HG03175 (cell line): ENCODE results near the gene CYB561D2.

Experiments used
- ATAC-seq: cut with Tn5 transposase; IDR thresholded peaks from one replicate; pipeline ENCODE4 v1.9.1; 2021; ENCODE audit warnings: mild to moderate bottlenecking, moderate library complexity; ENCODE audit not compliant: unreplicated experiment

The CYB561D2 gene

DNA sequence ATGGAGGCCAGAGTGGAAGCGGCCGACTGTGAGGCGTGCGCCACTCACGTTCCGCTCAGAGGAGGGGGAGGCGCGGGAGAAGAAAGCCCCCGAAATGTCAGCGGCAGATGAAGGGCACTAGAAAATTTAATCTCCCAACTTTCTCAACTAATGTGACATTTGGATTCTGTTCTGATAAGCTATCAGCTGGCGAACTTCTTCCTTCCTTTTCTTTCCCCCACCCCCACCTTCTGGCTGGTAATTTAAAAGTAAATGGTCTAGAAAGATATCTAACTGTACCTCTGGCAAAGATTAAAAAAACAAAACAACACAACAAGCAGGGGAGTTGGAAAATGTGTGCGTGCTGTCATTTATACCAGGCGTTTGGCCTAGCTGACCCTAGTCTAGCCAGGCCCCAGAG lies 35.1 kb downstream of the CYB561D2 start:
- no peak for ATAC-seq

DNA sequence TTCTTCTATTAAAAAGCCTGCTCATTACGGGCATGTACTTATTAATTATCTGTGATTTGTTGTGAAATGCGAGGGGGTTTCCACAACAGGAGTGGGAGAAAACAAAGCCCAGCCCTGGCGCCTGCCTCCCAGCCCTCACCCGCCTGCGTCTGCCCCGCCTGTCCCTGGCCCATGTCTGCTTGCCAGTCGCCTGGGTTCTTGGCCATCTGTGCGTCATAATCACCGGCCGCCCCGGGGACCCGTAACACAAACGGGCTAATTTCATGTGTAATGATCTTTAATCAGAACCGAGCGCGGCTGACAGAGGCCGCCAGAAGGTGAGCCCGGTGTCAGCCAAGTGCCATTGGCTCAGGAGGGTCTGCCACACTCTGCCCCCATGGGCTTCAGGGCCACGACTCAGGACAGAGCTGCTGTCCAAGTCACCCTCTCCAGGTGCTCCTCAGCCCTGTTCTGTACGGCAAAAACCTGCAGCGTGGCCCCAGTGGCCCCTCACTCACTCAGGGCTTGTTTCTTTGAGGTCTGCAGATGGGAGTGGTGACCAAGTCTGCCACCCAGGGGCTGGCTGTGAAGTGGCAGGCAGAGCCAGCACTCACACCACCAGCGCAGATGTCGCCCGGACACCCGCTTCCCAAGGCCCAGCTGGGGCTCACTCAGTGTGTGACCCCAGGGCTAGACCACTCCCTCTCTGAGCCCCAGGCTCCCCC lies 37.5 kb downstream of the CYB561D2 start:
- ATAC-seq: no peak

DNA sequence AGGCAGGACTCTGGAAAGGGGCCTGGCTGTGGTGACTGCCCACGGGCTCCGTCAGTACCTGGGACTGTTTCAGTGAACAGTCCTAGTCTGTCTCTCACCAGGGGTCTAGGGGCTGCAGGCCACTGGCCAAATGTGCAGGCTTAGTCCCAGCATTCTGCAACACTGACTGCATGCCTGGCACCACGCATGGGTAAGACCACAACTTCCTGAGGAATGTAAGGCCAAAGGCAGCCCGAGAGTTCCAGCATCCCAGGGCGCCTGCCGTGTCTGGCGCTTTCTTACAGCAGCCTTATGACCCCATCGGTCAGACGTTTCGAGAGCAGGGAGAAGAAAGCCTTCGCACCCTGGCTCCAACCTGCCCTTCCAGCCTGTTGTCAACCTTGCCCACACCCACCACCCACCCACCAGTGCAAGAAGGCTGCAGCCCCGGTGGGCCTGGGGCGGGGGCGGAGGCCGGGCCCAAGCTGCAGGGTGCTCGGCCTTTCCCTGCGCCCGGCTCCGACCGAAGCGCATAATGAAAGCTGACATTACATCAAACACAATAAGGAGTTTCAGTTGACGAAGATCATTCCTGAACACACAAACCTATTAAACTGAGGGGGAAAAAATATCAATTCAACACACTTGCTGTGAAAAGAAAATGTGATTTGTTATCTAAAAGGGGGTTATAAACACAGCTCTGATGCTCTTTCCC lies 38.2 kb downstream of the CYB561D2 start:
- no peak for ATAC-seq

GRCh38 chr3:50389414-50389767 lies 38.7 kb downstream of the CYB561D2 start:
- ATAC-seq: no peak

DNA sequence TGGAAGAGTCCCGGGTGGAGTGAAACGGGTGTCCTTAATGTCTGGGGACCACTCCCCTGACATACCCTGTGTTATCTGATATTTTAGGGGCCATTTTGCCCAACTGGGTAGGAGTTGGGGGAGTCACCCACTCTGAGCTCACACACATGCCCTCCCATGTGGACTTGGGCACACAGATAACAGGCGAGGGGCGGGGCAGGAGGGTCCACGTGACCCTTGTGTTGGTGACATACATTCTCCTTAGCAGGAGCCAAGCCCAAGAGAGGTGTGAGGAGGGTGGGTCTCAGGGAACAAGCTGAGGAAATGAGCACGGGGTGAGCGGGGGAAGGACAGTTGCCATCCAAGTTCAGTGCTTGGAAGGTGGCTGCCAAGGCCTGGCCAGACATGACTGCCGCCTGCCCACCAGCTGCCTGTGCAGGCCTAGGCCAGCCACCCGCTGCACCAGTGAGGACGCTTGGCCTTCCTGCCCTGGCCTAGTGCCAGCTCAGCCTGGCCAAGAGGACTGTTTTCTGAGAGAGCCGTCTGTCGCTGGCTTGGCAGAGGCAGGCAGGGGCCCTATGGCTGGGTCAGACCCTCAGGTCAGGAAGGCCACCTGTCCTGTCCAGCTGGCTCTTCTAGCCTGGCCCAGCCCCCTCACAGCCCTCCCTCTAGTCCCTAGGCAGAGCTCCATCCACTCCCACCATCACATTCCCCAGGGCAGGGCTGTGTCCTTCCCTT lies 40.0 kb downstream of the CYB561D2 start:
- no peak for ATAC-seq

DNA sequence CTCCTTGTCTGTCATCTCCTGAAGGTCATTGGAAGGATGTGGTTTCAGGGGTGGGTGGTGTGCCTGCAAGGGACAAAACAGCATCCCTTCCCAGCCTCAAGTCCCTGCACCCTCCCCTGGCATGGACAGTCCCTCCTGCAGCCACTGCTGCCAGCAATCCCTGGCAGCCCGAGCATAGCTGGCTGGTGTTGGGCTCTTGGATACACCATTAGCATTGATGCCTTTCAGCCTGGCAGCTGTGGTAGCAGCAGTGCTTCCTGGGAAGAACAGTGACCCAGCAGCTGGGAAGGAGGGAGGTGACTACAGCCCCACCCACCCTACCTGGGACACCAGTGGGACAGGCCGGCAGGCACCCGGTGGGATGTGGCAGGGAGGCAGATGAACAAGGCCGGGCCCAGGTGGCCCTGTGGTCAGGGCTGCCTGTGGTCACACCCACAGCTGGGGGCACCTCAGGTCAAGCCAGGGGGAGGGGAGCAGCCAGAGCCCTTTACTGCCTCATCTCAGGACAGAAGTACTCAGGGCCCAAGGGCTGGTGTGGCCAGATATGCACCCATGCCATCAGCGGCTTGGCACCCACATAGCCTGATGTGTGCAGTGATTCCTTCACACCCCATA lies 41.5 kb downstream of the CYB561D2 start:
- ATAC-seq: no peak

DNA sequence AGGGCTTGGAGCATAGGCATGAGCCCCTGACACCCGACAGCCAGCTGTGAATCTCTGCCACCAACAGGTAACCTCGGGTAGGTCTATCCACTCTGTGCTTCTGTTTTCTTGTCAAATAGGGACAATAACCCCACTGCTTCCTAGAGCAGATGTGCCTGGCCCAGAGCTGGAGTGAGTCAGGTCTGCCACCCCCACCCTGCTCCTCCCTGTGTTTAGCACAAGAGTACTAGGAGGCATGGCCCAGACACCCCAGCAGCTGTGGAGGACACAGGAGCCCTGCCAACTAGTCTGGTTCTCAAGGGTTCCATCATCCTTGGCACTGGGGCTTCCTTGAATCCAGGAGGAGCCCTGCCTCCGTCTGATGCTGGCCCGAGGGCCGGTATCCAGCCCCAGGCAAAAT lies 42.4 kb downstream of the CYB561D2 start:
- ATAC-seq: no peak

DNA sequence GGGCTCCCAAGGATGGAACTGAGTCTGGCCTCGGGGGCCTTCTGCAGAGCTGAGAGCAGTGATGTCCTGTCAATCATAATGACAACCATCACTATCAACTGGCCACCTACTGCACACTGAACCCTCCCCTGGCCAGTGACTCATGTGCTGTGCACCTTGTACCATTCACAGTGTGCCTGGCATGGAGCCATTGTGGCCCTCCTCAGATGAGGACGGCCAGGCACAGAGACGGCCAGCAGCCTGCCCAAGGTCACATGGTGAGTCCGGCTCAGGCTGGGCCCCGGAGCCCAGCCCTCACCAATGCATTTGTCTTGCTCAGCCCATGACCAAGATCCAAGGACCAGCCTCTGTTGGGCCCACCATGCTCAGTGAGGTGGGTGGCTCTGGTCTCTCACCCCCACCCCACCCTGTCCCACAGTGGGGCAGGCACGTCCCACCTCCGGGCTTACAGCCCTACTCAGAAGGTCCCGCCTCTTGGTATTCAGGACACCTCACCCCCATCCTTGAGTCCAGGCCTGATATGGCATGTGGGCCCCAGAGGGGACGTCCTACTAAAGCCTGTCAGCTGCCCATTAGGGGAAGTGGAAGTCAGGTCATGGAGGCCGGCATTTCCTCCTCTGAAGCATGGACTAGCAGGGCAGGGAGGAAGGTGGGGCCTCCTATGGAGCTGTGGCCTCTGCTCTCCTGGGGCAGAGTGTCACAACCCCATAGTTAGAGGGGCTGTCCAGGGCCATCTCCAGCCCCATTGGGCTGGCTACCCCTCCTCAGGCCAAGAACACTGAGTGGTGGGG lies 44.6 kb downstream of the CYB561D2 start:
- ATAC-seq: no peak

- no peak for ATAC-seq
Measured at GRCh38 chr3:50396502-50396901, 45.8 kb downstream of the CYB561D2 start.

DNA sequence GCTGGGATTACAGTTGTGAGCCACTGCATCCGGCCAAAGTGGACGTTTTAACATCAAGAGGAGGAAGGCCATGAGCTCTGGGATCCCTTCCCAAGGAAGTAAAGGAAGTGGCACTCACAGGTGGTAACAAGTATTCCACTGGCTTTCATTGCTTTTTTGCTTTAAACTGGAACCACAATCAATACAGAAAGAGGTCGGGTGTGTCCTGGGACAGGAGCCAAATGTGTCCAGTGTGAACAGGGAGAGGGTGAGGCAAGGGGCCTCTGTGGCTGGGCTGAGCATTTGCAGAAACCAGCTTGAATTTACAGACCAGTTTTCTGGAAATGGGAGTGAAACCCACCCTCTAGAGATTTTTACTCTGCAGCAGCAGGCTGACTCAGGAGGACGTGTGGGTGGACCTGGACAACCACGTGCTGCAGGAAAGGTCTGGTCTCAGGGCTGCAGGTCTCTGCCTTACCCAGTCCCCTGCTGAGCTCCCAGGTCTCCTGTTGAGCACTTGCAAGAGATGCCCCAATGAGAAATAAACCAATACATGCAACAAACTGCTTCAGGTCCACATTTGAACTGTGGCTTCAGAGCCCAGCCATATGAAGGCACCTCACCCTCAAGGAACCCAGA lies 51.4 kb downstream of the CYB561D2 start:
- ATAC-seq: no peak
